Subcutaneous adipose tissue (tissue), 4 donors: ENCODE data around the gene DNAAF9. TPM values are rescaled to one million over a fixed set of nuclear protein-coding genes. Genes with fewer than 3 reads are reported as not detected.

Experiments used
- CTCF ChIP-seq: fragments of 450-650 bp; IDR thresholded peaks from one replicate; pipeline ENCODE4 v1.5.1; 2016; ENCODE audit warnings: low read depth, mild to moderate bottlenecking, control low read depth, antibody characterized with exemption, moderate library complexity
- total RNA-seq, 4 donors: library from RNA; depleted of rRNA; stranded (reverse); fragments of >200 nt; gene quantifications; one replicate each; pipeline ENCODE4 v1.1.0, GENCODE V29; 2016

DNAAF9 gene
- total RNA-seq, 4 donors from 2014 or later: 26.6 to 39.4 (median 33.3) TPM

GRCh38 chr20:3402453-3402852 lies 5.0 kb downstream of the DNAAF9 start:
- no peak for TF ChIP-seq CTCF

- TF ChIP-seq CTCF: no peak
Observed at GRCh38 chr20:3400260-3401155, 7.0 kb downstream of the DNAAF9 start.

DNA sequence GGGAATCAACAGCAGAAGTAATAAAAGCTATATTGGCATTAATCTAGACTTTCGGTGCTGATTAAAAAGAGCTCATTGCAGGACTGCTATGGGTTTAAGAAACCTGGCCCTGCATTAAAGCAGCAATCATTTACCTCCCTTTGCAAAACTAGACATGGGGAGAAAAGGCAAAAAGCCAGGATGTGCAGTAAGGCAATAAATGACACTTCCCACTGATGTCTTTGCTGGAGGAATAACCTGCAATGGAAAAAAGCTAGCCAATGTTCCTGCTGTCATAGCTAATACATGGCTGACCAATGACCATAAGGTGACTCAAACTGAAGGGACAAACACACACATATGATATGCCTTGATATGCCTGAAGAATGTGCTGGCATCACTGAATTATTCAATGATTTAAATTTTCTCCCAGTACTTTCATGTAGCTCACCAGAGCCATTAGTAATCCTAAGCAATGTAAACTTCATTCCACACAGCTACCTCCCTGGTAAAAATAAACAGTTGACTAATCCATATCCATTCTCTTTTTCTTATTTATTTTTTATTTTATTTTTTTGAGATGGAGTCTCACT lies 8.7 kb downstream of the DNAAF9 start:
- no peak for TF ChIP-seq CTCF

DNA sequence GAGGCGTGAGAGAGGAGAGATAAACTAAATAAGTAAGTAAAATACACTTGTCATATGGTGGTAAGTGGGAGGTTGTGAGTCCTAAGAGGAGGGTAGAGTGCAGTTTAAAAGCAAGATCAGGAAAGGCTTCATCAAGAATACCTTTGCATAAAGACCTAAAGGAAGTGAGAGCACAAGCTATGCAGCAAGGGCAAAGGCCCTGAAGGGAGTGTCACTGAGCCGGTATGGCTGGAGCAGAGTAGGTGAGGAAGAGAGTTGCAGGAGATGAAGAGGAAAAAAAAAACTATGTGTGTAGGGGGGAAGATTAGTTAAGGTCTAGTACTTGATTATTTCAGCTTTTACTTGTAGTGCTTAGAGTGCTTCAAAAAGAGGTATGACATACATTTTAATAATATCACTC lies 11.0 kb downstream of the DNAAF9 start:
- TF ChIP-seq CTCF: no peak

GRCh38 chr20:3392756-3393155 lies 14.7 kb downstream of the DNAAF9 start:
- no peak for TF ChIP-seq CTCF

- TF ChIP-seq CTCF: no peak
Observed at GRCh38 chr20:3390759-3391425, 16.6 kb downstream of the DNAAF9 start.

GRCh38 chr20:3383878-3384495 lies 23.5 kb downstream of the DNAAF9 start:
- no peak for TF ChIP-seq CTCF
